MG63 (cell line): Measurements from ENCODE around the gene PTPRK. TPM values are rescaled to one million over a fixed set of nuclear protein-coding genes. Genes with fewer than 3 reads are reported as not detected.
A peak's percentile ranks its signal among the peaks of the same experiment; 100 is the strongest.

Experiments used
- DNase-seq: peaks from one replicate; pipeline ENCODE4 v3.0.0-alpha.2; 2020
- H3K27me3 ChIP-seq: fragments of 250-450 bp; sonication (Bioruptor Pico); 2 replicates; pipeline ENCODE4 v1.5.1; 2020; ENCODE audit warnings: mild to moderate bottlenecking, moderate library complexity
- H3K36me3 ChIP-seq: fragments of 250-450 bp; sonication (Bioruptor Pico); 2 replicates; pipeline ENCODE4 v1.5.1; 2020; ENCODE audit warnings: mild to moderate bottlenecking, moderate library complexity
- H3K4me3 ChIP-seq: fragments of 250-450 bp; sonication (Bioruptor Pico); 2 replicates; pipeline ENCODE4 v1.5.1; 2020; ENCODE audit warnings: mild to moderate bottlenecking, moderate library complexity
- H3K9me3 ChIP-seq: fragments of 250-450 bp; sonication (Bioruptor Pico); 2 replicates; pipeline ENCODE4 v1.5.1; 2020; ENCODE audit warnings: mild to moderate bottlenecking, moderate library complexity
- total RNA-seq: library from RNA; depleted of rRNA; stranded (reverse); fragments of >200 nt; shearing (Covaris generic); gene quantifications from 2 replicates; pipeline ENCODE4 v1.2.3, GENCODE V29; 2014; ENCODE audit warnings: low replicate concordance

The PTPRK gene
- total RNA-seq, 1 experiment from 2014 or later, result 9.7 TPM

- Histone ChIP-seq H3K36me3 (no peaks in the 10 kb centered on the region), H3K27me3 (no peaks in the 10 kb centered on the region), H3K9me3 (no peaks in the 10 kb centered on the region), H3K4me3 (no peak overlapping the region)
- DNase-seq, result no peak
Measured at GRCh38 chr6:128479048-128479666, 41.2 kb downstream of the PTPRK start.

DNA sequence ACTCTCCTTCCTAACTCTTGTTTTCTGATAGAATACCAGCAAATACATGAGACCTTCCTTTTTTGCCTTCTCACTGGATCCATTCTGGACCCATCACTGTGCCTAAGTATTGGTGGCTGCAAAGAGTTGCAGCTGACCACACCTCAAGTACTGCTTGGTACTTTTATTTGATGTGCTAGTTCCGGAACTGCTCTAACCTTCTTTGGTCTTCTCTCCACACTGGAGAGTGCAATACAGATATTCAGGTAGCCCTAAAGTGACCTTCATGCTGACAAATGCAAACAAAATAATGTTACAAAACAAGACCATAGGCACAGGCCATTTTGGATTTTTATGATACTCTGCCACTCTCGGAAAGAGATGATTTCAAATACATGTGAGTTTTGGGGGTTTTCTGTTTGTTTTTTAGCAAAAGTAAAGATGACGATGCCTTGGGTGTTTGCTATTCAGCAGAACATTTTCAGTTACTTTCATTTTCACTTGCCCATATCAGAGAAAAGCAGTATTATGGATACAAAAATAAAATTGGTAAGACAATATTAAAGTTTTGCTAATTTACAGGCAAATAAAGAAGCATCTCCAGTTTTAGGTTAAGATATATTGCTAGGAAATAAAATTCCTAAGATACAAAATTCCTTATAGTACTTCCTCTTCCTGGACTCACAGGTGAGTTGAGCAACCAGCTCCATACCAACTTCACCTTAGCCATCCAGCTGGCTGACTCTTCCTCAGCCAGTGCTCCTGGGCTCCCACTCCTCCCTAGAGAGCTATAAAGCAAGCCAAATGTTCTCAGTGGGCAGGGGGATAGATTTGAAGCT, 42.0 kb downstream of the PTPRK start:
- no peak overlapping the region for H3K4me3 ChIP-seq
- no peak for DNase-seq
- no peaks in the 10 kb centered on the region for H3K36me3 ChIP-seq
- H3K9me3 ChIP-seq, result no peaks in the 10 kb centered on the region
- H3K27me3 ChIP-seq, result no peaks in the 10 kb centered on the region

DNA sequence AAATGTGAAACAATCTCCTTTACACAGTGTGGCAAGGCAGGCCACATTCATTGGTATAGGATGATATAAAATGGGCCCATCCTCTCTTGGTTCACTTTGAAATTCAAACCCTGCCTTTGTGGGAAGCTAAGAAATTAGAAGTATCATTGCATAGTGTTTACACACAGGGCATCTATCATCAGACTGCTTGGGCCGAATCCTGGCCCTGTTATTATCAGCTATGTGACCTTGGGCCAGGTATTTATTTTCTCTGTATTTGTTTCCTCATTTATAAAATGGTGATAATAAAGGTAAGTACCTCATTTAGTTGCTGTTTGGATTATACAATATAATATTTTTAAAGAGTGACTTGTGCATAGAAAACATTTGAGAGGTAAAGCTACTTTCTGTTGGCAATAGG, 45.5 kb downstream of the PTPRK start:
- DNase-seq, result no peak
- Histone ChIP-seq H3K36me3 (no peaks in the 10 kb centered on the region), H3K9me3 (no peaks in the 10 kb centered on the region), H3K27me3 (no peaks in the 10 kb centered on the region), H3K4me3 (no peak overlapping the region)

GRCh38 chr6:128474481-128474880, 45.9 kb downstream of the PTPRK start:
- no peak overlapping the region for H3K4me3 ChIP-seq
- no peaks in the 10 kb centered on the region for H3K36me3 ChIP-seq
- no peak for DNase-seq
- H3K9me3 ChIP-seq, result no peaks in the 10 kb centered on the region
- no peaks in the 10 kb centered on the region for H3K27me3 ChIP-seq

GRCh38 chr6:128471907-128472306, 48.5 kb downstream of the PTPRK start:
- H3K4me3 ChIP-seq, result no peak overlapping the region
- DNase-seq, result no peak
- no peaks in the 10 kb centered on the region for H3K27me3 ChIP-seq
- H3K9me3 ChIP-seq, result no peaks in the 10 kb centered on the region
- no peaks in the 10 kb centered on the region for H3K36me3 ChIP-seq

- DNase-seq, result no peak
- no peaks in the 10 kb centered on the region for H3K27me3 ChIP-seq
- no peaks in the 10 kb centered on the region for H3K9me3 ChIP-seq
- H3K4me3 ChIP-seq, result no peak overlapping the region
- H3K36me3 ChIP-seq, result no peaks in the 10 kb centered on the region
Measured at GRCh38 chr6:128465368-128466343, 54.7 kb downstream of the PTPRK start.

GRCh38 chr6:128464790-128465189, 55.6 kb downstream of the PTPRK start:
- H3K9me3 ChIP-seq, result no peaks in the 10 kb centered on the region
- no peak for DNase-seq
- no peak overlapping the region for H3K4me3 ChIP-seq
- H3K27me3 ChIP-seq, result no peaks in the 10 kb centered on the region
- H3K36me3 ChIP-seq, result no peaks in the 10 kb centered on the region

GRCh38 chr6:128463942-128464341, 56.5 kb downstream of the PTPRK start:
- Histone ChIP-seq H3K4me3 (no peak overlapping the region), H3K36me3 (no peaks in the 10 kb centered on the region), H3K9me3 (no peaks in the 10 kb centered on the region), H3K27me3 (no peaks in the 10 kb centered on the region)
- DNase-seq, result peak; percentile 8

DNA sequence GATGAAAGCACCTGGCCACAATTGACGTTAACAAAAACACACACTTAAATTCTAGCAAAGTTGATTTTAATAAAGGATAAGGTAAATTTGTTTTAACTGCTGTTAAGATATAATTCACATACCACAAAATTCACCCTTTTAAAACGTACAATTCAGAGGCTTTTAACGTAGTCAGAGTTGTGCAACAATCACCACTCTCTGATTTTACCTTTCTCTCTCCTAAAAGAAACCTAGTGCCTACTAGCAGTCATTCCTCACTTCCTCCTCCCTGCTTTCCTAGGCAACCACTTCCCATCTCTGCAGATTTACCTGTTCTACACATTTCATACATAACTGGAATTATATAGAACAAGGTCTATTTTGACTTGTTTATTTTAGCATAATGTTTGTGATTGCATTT, 58.9 kb downstream of the PTPRK start:
- Histone ChIP-seq H3K9me3 (no peaks in the 10 kb centered on the region; the same call in 1 of the 2 replicates), H3K36me3 (no peaks in the 10 kb centered on the region), H3K4me3 (no peak overlapping the region), H3K27me3 (no peaks in the 10 kb centered on the region)
- no peak for DNase-seq

DNA sequence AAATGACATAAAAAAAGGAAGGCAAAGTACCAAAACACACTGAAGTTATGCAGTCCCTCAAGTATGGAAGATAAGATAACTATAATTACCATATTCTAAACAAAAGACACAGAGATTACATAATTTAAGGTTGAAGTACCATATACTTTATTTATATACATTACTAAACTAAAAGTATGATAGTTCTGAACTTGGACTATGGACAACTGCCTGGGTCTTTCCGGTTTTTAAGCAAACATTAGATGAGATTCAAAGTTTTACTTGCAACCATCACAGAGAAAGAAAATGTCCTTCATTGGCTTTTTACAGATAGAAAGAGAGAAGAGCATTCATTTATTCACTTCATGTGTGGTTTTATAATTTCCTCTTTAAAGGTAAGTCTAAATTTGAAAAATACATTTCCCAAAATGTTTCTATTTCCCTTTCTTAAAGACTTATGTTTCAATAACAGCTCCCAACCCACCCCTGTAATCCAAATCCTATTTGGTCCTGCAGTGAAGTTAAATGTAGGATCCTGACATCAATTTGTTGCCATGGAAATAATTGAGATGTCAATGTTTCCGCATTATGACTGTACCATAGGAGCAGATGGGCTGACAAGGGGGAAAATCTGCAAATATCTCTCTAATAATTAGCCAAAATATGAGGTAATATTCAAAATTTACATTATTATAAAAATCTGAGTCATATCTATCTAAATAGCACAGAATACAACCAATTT, 63.7 kb downstream of the PTPRK start:
- no peak for DNase-seq
- no peak overlapping the region for H3K4me3 ChIP-seq

GRCh38 chr6:128455959-128456358, 64.4 kb downstream of the PTPRK start:
- H3K9me3 ChIP-seq, result peaks cover 3% of the 10 kb centered on the region; the same call in 1 of the 2 replicates
- H3K36me3 ChIP-seq, result no peaks in the 10 kb centered on the region
- no peaks in the 10 kb centered on the region for H3K27me3 ChIP-seq
- H3K4me3 ChIP-seq, result no peak overlapping the region
- no peak for DNase-seq

More for the DNA sequence above, 63.7 kb downstream of the PTPRK start:
- Histone ChIP-seq H3K9me3 (peaks cover 3% of the 10 kb centered on the region; the same call in 1 of the 2 replicates), H3K36me3 (no peaks in the 10 kb centered on the region), H3K27me3 (no peaks in the 10 kb centered on the region)

- no peaks in the 10 kb centered on the region for H3K36me3 ChIP-seq
Measured at GRCh38 chr6:128452713-128453112, 67.7 kb downstream of the PTPRK start.

GRCh38 chr6:128446497-128446896, 73.9 kb downstream of the PTPRK start:
- H3K27me3 ChIP-seq, result no peaks in the 10 kb centered on the region
- no peaks in the 10 kb centered on the region for H3K36me3 ChIP-seq
- no peak overlapping the region for H3K4me3 ChIP-seq
- no peak for DNase-seq
- no peaks in the 10 kb centered on the region for H3K9me3 ChIP-seq

More at GRCh38 chr6:128452713-128453112, 67.7 kb downstream of the PTPRK start:
- no peak for DNase-seq
- H3K27me3 ChIP-seq, result no peaks in the 10 kb centered on the region
- H3K4me3 ChIP-seq, result no peak overlapping the region
- H3K9me3 ChIP-seq, result peaks cover 3% of the 10 kb centered on the region; the same call in 1 of the 2 replicates

DNA sequence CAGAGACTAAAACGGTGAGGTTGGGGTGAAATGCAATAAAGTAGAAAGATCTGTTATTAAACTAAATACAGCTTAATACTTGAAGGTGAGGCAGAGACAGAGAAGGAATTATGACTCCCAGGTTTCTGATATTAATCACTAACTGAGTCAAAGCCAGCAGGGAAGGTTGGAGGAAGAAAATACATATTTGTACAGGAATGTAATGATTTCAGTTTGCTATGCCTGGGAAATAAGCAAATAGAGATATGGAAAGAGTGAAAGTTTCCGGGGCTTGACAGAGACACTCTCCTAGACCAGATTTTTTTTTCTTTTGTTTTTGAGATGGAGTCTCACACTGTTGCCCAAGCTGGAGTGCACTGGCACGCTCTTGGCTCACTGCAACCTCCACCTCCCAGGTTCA, 76.8 kb downstream of the PTPRK start:
- DNase-seq, result no peak
- Histone ChIP-seq H3K27me3 (no peaks in the 10 kb centered on the region), H3K36me3 (no peaks in the 10 kb centered on the region), H3K9me3 (no peaks in the 10 kb centered on the region), H3K4me3 (no peak overlapping the region)

- H3K4me3 ChIP-seq, result no peak overlapping the region
- H3K36me3 ChIP-seq, result no peaks in the 10 kb centered on the region
- H3K27me3 ChIP-seq, result no peaks in the 10 kb centered on the region
- H3K9me3 ChIP-seq, result no peaks in the 10 kb centered on the region
- DNase-seq, result no peak
Measured at GRCh38 chr6:128439627-128440026, 80.8 kb downstream of the PTPRK start.

DNA sequence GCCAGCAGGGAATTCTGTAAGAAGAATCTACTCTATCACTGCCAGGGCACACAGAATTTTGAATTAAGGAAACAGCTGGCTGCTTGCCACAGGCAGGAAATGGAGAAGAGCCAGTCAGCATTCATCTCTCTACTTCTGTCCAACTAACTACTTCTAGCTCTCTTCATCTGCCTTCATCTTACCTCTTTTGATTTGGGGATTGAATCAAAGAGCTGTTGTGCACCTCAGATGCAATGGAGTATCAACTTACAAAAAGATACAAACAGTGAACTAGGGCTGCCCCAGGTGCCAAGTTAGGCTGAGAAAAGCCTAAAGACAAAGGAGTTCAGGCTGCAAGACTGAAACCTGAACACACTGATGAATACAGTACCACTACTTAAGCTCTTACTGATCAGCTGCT, 82.0 kb downstream of the PTPRK start:
- H3K27me3 ChIP-seq, result no peaks in the 10 kb centered on the region
- no peaks in the 10 kb centered on the region for H3K9me3 ChIP-seq
- peak; percentile 32 for DNase-seq
- H3K36me3 ChIP-seq, result no peaks in the 10 kb centered on the region
- H3K4me3 ChIP-seq, result no peak overlapping the region
